ENCODE data around the gene SPDYE2B.
"Not testable (repeated sequence)": the region's sequence is repeated elsewhere in the genome, so short reads cannot be mapped to it uniquely, and the experiment has no call there.

The SPDYE2B gene

DNA sequence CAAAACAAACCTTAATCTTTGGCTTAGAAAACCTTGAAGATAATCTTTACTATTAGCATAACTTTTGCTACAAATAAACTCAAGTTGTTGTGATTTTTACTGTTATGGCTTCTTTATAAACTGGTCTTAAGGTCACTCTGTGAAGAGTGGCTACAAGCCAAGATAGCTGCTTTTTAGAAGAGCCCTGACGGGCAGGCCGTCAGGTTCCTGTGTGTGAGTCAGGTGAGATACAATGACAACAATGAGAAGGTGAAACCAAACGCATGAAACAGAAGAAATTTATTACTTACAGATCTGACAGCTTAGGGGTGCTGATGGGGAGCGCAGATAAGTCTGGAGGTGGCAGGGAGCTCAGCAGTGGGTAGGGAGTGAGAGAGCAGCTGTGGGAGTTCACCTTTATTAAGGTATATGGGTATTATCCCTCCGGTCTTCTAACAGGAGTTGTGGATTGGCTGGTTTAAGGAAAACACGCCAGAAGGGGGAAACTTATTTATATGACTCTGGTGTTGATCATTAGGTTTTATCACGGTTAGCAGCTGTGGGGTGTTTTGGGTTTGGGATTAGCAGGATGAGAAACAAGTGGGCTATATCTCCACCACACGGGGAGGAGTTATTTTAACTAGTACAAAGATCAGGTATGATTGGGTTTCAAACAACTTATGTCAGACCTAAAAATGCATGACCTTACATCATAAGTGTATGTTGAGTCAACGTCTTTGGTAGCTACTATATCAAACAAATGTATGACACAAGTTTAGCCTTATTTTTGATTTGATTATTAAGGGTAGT is 49.0 kb downstream of the SPDYE2B start:
- not testable (repeated sequence) for DNase-seq (ENCODE audit: low read depth)
